ENCODE data around the gene DAGLA. TPM values are rescaled to one million over a fixed set of nuclear protein-coding genes. Genes with fewer than 3 reads are reported as not detected.

DAGLA gene
- total and polyA plus RNA-seq, 10 donors, result 0.27 to 5.0 (median 3.3) TPM

GRCh38 chr11:61689164-61689496 is 8.9 kb downstream of the DAGLA start:
- no peak overlapping the region for H3K4me3 ChIP-seq
- TF ChIP-seq, protein P1, sequence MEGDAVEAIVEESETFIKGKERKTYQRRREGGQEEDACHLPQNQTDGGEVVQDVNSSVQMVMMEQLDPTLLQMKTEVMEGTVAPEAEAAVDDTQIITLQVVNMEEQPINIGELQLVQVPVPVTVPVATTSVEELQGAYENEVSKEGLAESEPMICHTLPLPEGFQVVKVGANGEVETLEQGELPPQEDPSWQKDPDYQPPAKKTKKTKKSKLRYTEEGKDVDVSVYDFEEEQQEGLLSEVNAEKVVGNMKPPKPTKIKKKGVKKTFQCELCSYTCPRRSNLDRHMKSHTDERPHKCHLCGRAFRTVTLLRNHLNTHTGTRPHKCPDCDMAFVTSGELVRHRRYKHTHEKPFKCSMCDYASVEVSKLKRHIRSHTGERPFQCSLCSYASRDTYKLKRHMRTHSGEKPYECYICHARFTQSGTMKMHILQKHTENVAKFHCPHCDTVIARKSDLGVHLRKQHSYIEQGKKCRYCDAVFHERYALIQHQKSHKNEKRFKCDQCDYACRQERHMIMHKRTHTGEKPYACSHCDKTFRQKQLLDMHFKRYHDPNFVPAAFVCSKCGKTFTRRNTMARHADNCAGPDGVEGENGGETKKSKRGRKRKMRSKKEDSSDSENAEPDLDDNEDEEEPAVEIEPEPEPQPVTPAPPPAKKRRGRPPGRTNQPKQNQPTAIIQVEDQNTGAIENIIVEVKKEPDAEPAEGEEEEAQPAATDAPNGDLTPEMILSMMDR (IDR thresholded peaks at IDR 0.05 in 8 of 11, conservative IDR thresholded peaks at IDR 0.05 in 3 of 11), result no peak
- no peak for TF ChIP-seq POLR2A (IDR thresholded peaks at IDR 0.05)
- TF ChIP-seq POLR2AphosphoS5 (IDR thresholded peaks at IDR 0.05), result peak in 1 of 3 donors; percentile 25

DNA sequence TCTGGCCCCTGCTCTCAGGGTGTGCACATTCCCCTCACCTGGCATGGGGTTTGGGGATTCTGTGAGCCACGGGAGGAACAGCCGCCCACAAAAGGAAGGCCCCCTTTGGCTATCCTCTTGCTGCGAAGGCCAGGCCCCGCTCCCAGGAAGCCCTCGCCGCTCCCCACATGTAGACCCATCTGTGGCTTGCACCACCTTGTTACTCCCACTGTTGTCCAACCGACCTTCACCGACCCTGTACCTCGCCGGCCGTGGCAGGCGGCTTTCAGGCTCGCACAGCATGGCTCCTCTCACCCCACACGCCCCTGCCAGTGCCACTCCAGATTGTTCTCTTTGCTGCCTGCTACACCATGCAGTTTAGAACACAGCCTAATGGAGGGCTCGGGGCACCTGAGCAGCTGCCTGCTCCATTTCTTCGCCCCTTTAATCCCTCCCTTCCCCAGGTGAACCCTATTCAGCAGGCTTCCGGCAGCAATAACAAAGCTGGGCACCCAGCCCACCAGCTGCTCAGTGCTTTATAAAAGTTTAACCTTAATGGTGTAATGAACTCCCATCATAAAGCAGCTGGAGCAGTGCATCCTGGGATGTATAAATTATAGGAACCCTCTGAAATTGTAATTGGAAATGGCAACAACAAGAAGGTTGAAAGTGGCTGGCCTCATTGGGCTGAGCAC is 10.7 kb downstream of the DAGLA start:
- Histone ChIP-seq H3K4me3 (no peak overlapping the region), H3K9me3 (no peaks in the 10 kb centered on the region), H3K4me1 (peaks cover 0 to 39% (median 22%) of the 10 kb centered on the region in 6 donors), H3K27ac (no peak overlapping the region), H3K36me3 (no peaks in the 10 kb centered on the region), H3K27me3 (replicated peaks in 1 of 7) (peaks cover 0 to 25% (median 0%) of the 10 kb centered on the region in 7 donors)
- intact Hi-C loops (cut with DNase I; ENCODE audit: low total_unique reads), result no loop called here
- WGBS, 5 donors, result 89 to 94% (median 93%) methylated on average over 17 of the region's 17 CpGs
- TF ChIP-seq, protein P1 (IDR thresholded peaks at IDR 0.05 in 8 of 11, conservative IDR thresholded peaks at IDR 0.05 in 3 of 11), result no peak
- no peak for TF ChIP-seq POLR2AphosphoS5 (IDR thresholded peaks at IDR 0.05)
- TF ChIP-seq POLR2A (IDR thresholded peaks at IDR 0.05), result no peak
- no peak for DNase-seq

More at GRCh38 chr11:61689164-61689496, 8.9 kb downstream of the DAGLA start:
- Histone ChIP-seq H3K27ac (peak overlapping the region in 5 of 8 donors; percentile 54 to 81 (median 68)), H3K27me3 (replicated peaks in 1 of 7) (peaks cover 0 to 42% (median 0%) of the 10 kb centered on the region in 7 donors), H3K36me3 (no peaks in the 10 kb centered on the region), H3K4me1 (peaks cover 0 to 36% (median 19%) of the 10 kb centered on the region in 6 donors), H3K9me3 (no peaks in the 10 kb centered on the region)
- intact Hi-C loops (cut with DNase I; ENCODE audit: low total_unique reads), result no loop called here
- DNase-seq, result no peak
- WGBS, 5 donors, result 55 to 78% (median 67%) methylated on average over 3 of the region's 3 CpGs

- DNase-seq, result no peak
- Histone ChIP-seq H3K9me3 (no peaks in the 10 kb centered on the region), H3K27me3 (replicated peaks in 1 of 7) (peaks cover 0 to 18% (median 0%) of the 10 kb centered on the region in 7 donors), H3K27ac (no peak overlapping the region), H3K4me3 (no peak overlapping the region), H3K4me1 (peaks cover 0 to 44% (median 30%) of the 10 kb centered on the region in 6 donors), H3K36me3 (no peaks in the 10 kb centered on the region)
- intact Hi-C loops (cut with DNase I; ENCODE audit: low total_unique reads), result no loop called here
- WGBS, 5 donors, result 71 to 82% (median 77%) methylated on average over 12 of the region's 12 CpGs
- TF ChIP-seq, protein P1 (IDR thresholded peaks at IDR 0.05 in 8 of 11, conservative IDR thresholded peaks at IDR 0.05 in 3 of 11), result no peak
- no peak for TF ChIP-seq POLR2A (IDR thresholded peaks at IDR 0.05)
- no peak for TF ChIP-seq POLR2AphosphoS5 (IDR thresholded peaks at IDR 0.05)
Observed at GRCh38 chr11:61691380-61692156, 11.4 kb downstream of the DAGLA start.
